SK-N-SH (cell line): ENCODE results near the gene SIGLECL1. TPM values are rescaled to one million over a fixed set of nuclear protein-coding genes. Genes with fewer than 3 reads are reported as not detected.

Source experiments
- CTCF ChIA-PET: fragments of 300-600, 350-600 bp; formaldehyde crosslinking; extraction: SDS; loops from one replicate; lab custom pipeline; 2021; lab: Yijun Ruan, JAX
- POLR2A ChIA-PET: fragments of 350-600 bp; sonication (Branson Sonifier 250); formaldehyde crosslinking; extraction: SDS; loops from one replicate; lab custom pipeline; 2020; ENCODE audit warnings: antibody characterized with exemption, inconsistent platforms; lab: Yijun Ruan, JAX
- DNase-seq: peaks from one replicate; pipeline ENCODE4 v3.0.0; 2012
- H2AFZ ChIP-seq: fragments of 200-600 bp; sonication (generic); 2 replicates; pipeline ENCODE4 v1.8.1; 2016; ENCODE audit warnings: antibody characterized with exemption, mild to moderate bottlenecking, low read depth
- H3F3A ChIP-seq: fragments of 200-600 bp; sonication (generic); replicated peaks from 2 replicates; pipeline ENCODE3; 2016; ENCODE audit warnings: antibody characterized with exemption, mild to moderate bottlenecking; ENCODE audit not compliant: insufficient read depth
- H3K27ac ChIP-seq, 2 experiments: fragments of 200-500 bp in 1 of 2; fragments of 200-600 bp in 1 of 2; sonication (Bioruptor generic) in 1 of 2; sonication (generic), shearing (Covaris generic) in 1 of 2; 2 replicates each; pipeline versions ENCODE4 v1.5.1 to v1.6.1; 2014 to 2016; ENCODE audit warnings: low read depth in 2 of 2, inconsistent platforms in 1 of 2, low read length in 1 of 2, mild to moderate bottlenecking in 1 of 2, mixed read lengths in 1 of 2
- H3K27me3 ChIP-seq: fragments of 200-600 bp; sonication (generic), shearing (Covaris generic); 2 replicates; pipeline ENCODE4 v1.6.1; 2016; ENCODE audit warnings: mixed run types; ENCODE audit not compliant: insufficient read depth
- H3K36me3 ChIP-seq, 2 experiments: fragments of 200-500 bp in 1 of 2; fragments of 200-600 bp in 1 of 2; sonication (Bioruptor generic) in 1 of 2; sonication (generic) in 1 of 2; replicated peaks in 1 of 2; 2 replicates each; pipeline versions ENCODE3 to v1.5.1; 2014 to 2016; ENCODE audit warnings: low read length in 1 of 2, mild to moderate bottlenecking in 1 of 2; ENCODE audit not compliant: insufficient read depth in 2 of 2, control insufficient read depth in 1 of 2
- H3K4me1 ChIP-seq, 2 experiments: fragments of 200-500 bp in 1 of 2; fragments of 200-600 bp in 1 of 2; sonication (Bioruptor generic) in 1 of 2; sonication (generic), shearing (Covaris generic) in 1 of 2; 2 replicates each; pipeline versions ENCODE4 v1.5.1 to v1.6.1; 2014 to 2016; ENCODE audit warnings: low read depth in 1 of 2, low read length in 1 of 2, mixed run types in 1 of 2; ENCODE audit not compliant: insufficient read depth in 2 of 2, control insufficient read depth in 1 of 2
- H3K4me2 ChIP-seq: fragments of 200-600 bp; sonication (generic), shearing (Covaris generic); 2 replicates; pipeline ENCODE4 v1.6.1; 2017; ENCODE audit warnings: mixed run types
- H3K4me3 ChIP-seq, 2 experiments: fragments of 200-500 bp in 1 of 2; fragments of 200-600 bp in 1 of 2; sonication (Bioruptor generic) in 1 of 2; sonication (generic), shearing (Covaris generic) in 1 of 2; 2 replicates each; pipeline versions ENCODE4 v1.5.1 to v1.8.1; 2014 to 2016; ENCODE audit warnings: low read depth in 2 of 2, inconsistent platforms in 1 of 2, low read length in 1 of 2, mild to moderate bottlenecking in 1 of 2, mixed read lengths in 1 of 2, moderate library complexity in 1 of 2
- H3K79me2 ChIP-seq: fragments of 200-600 bp; sonication (generic); 2 replicates; pipeline ENCODE4 v1.8.1; 2017; ENCODE audit warnings: mild to moderate bottlenecking; ENCODE audit not compliant: insufficient read depth
- H3K9ac ChIP-seq: fragments of 200-600 bp; sonication (generic); 2 replicates; pipeline ENCODE4 v1.6.1; 2017; ENCODE audit warnings: mixed run types
- H3K9me2 ChIP-seq: fragments of 200-600 bp; sonication (generic); 2 replicates; pipeline ENCODE4 v1.6.1; 2017; ENCODE audit warnings: mixed run types
- H3K9me3 ChIP-seq: fragments of 200-600 bp; sonication (generic); 2 replicates; pipeline ENCODE4 v1.6.1; 2017; ENCODE audit warnings: mixed run types, mild to moderate bottlenecking, moderate library complexity
- H4K20me1 ChIP-seq: fragments of 200-600 bp; sonication (generic); 2 replicates; pipeline ENCODE4 v1.6.1; 2017; ENCODE audit warnings: mild to moderate bottlenecking, mixed run types; ENCODE audit not compliant: insufficient read depth
- FOXJ3 ChIP-seq: sonication (generic); formaldehyde crosslinking; IDR thresholded peaks from 2 replicates; pipeline ENCODE4 v1.5.1; 2020; ENCODE audit warnings: mild to moderate bottlenecking, missing genetic modification reagents
- FOXM1 ChIP-seq: IDR thresholded peaks from 2 replicates; pipeline ENCODE4 v1.4.0; 2012; ENCODE audit warnings: low read depth, mild to moderate bottlenecking
- GABPA ChIP-seq: IDR thresholded peaks from 2 replicates; pipeline ENCODE4 v1.4.0; 2012; ENCODE audit warnings: low read depth, mild to moderate bottlenecking
- GATA2 ChIP-seq: sonication (generic); formaldehyde crosslinking; IDR thresholded peaks from 2 replicates; pipeline ENCODE4 v1.5.0; 2020; ENCODE audit warnings: mild to moderate bottlenecking, missing genetic modification reagents
- MEF2A ChIP-seq: IDR thresholded peaks from 2 replicates; pipeline ENCODE4 v1.4.0; 2012; ENCODE audit warnings: low read depth, borderline replicate concordance
- POLR2AphosphoS5 ChIP-seq: IDR thresholded peaks from 2 replicates; pipeline ENCODE4 v1.6.1; 2012; ENCODE audit warnings: low read depth, low read length
- RCOR1 ChIP-seq: fragments of 150-350 bp; IDR thresholded peaks from 2 replicates; pipeline ENCODE4 v1.6.1; 2017; ENCODE audit warnings: antibody characterized with exemption, low read length
- REST ChIP-seq: IDR thresholded peaks from 2 replicates; pipeline ENCODE4 v1.6.1; 2012; ENCODE audit warnings: mild to moderate bottlenecking, low read depth, low read length, moderate library complexity
- RFX5 ChIP-seq: IDR thresholded peaks from 2 replicates; pipeline ENCODE4 v1.6.1; 2012; ENCODE audit warnings: mild to moderate bottlenecking, improper control_type of control experiment, low read length
- USF1 ChIP-seq: IDR thresholded peaks from 2 replicates; pipeline ENCODE4 v1.4.0; 2012; ENCODE audit warnings: low read depth, borderline replicate concordance
- WGBS: methylation state at CpG from one replicate; pipeline ENCODE4 v1.1.6; 2017; ENCODE audit warnings: low lambda C conversion rate; 5-methylcytosine and 5-hydroxymethylcytosine counted together
- polyA plus RNA-seq, 3 experiments: library from polyadenylated mRNA; depleted of rRNA; stranded (reverse); fragments of >200 nt; gene quantifications; 2 replicates each; pipeline ENCODE4 v1.2.3, GENCODE V29; 2012

The SIGLECL1 gene
- polyA plus RNA-seq, 1 of the 3 experiments (the other 2 are of a cell fraction), result not detected

GRCh38 chr19:51251468-51251820, 564 bp downstream of the SIGLECL1 start (continued):
- TF ChIP-seq REST (no peak), GATA2 (CRISPR knock-in tag) (no peak), FOXM1 (no peak), USF1 (no peak), RCOR1 (no peak), GABPA (no peak), POLR2AphosphoS5 (no peak), MEF2A (no peak), FOXJ3 (no peak)
- TF ChIP-seq, all 33 proteins: peak for 0

GRCh38 chr19:51252306-51253079, 1.6 kb downstream of the SIGLECL1 start:
- Histone ChIP-seq H3K27me3 (peaks cover 26% of the 10 kb centered on the region), H3K9me3 (no peaks in the 10 kb centered on the region), H3K4me2 (no peak overlapping the region), H2AFZ (no peak overlapping the region), H3K4me1 (no peaks in the 10 kb centered on the region), H3K36me3 (no peaks in the 10 kb centered on the region), H3K79me2 (no peaks in the 10 kb centered on the region), H3K4me3 (no peak overlapping the region), H4K20me1 (no peaks in the 10 kb centered on the region), H3K9me2 (no peaks in the 10 kb centered on the region), H3K9ac (no peak overlapping the region), H3K27ac (no peak overlapping the region), H3F3A (no peaks in the 10 kb centered on the region)
- TF ChIP-seq POLR2AphosphoS5 (no peak), RFX5 (no peak)
- 6% methylated on average over 9 of the region's 9 CpGs for WGBS
- DNase-seq, result no peak
- ChIA-PET POLR2A (no interaction called here), CTCF (no interaction called here)
